Measurements from ENCODE around the gene PNMA8C. TPM values are rescaled to one million over a fixed set of nuclear protein-coding genes. Genes with fewer than 3 reads are reported as not detected.
A peak's percentile ranks its signal among the peaks of the same experiment; 100 is the strongest.

Gene PNMA8C
- total and polyA plus RNA-seq, 11 donors = 0.07 to 0.19 (median 0.12) TPM; not detected in 3

DNA sequence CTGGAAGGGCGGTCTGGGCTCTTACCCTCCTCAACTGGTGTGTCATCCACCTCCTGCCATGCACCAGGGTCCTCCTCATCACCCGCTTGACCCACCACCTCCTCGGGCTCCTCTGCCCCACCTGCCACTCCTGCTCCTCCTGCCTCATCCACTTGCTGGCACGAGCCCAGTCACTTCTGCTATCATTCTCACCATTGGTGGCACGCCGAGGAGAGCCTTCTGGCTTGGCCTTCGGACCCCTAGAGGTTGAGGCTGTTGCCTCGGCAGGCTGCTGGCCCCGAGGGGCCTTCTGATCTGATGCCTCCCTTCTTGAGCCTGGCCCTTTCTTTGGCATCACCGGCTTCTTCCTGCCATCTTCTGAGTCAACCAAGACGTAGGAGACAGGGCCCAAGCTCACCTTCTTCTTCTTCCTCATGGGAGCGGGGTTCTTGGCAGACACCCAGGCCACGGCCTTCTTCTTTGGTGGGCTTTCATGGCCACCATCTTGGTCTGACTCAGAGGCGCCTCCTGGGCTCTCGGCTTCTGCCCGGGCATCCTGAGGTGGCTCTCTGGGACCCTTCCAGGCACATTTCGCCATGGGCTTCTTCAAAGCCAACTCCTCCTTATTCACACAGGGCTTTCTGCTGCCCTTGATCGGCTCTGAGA is 40.9 kb upstream of the PNMA8C start:
- Histone ChIP-seq H3K4me1 (peaks cover 0 to 22% (median 8%) of the 10 kb centered on the region in 12 donors), H3K27me3 (peaks cover 0 to 36% (median 0%) of the 10 kb centered on the region in 9 donors), H3K36me3 (no peaks in the 10 kb centered on the region), H3K4me3 (no peak overlapping the region), H3K27ac (no peak overlapping the region), H3K9me3 (no peaks in the 10 kb centered on the region)
- ATAC-seq = no peak
- WGBS, 4 donors = 94 to 97% (median 95%) methylated on average over 18 of the region's 18 CpGs
- intact Hi-C loops (cut with DNase I) = loop anchor here in 2 of 10 donors (2.0 to 5.0 kb wide), 2 partner anchors 43 to 47 kb away; no protein-coding TSS in a partner anchor
- DNase-seq = no peak
- TF ChIP-seq, protein P1, sequence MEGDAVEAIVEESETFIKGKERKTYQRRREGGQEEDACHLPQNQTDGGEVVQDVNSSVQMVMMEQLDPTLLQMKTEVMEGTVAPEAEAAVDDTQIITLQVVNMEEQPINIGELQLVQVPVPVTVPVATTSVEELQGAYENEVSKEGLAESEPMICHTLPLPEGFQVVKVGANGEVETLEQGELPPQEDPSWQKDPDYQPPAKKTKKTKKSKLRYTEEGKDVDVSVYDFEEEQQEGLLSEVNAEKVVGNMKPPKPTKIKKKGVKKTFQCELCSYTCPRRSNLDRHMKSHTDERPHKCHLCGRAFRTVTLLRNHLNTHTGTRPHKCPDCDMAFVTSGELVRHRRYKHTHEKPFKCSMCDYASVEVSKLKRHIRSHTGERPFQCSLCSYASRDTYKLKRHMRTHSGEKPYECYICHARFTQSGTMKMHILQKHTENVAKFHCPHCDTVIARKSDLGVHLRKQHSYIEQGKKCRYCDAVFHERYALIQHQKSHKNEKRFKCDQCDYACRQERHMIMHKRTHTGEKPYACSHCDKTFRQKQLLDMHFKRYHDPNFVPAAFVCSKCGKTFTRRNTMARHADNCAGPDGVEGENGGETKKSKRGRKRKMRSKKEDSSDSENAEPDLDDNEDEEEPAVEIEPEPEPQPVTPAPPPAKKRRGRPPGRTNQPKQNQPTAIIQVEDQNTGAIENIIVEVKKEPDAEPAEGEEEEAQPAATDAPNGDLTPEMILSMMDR (IDR thresholded peaks at IDR 0.05) = no peak
- no peak for TF ChIP-seq POLR2A (IDR thresholded peaks at IDR 0.05)

DNA sequence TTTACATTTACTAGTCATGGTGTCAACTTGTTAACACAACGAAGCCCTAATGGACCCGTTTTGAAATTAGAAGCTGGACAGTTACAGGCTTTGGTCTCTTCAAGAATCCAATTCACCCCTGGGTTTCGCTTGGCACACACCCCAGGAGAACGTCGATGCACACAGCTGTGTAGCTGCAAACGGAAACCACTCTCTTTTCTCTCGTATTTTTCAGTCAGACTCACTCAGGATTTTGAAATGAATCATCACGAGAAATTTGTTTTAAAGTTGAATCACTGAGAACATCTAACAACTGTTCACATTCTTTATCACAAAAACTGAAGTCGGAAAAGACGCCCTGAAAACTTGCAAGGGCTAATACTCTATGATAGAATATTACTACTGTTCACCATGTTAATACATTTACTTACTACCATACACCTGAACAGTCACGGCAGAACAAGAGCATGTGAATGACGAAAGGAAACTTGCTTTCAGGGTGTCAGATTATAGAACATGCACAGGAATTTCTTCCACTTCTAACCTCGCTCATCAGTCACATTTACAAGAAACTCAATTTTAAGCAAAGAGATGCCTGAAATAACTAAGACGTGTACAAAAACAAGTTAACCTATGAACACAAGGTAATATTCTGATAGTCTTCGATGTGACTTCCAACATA is 37.9 kb upstream of the PNMA8C start:
- TF ChIP-seq, protein P1 (IDR thresholded peaks at IDR 0.05) = no peak
- TF ChIP-seq POLR2A (IDR thresholded peaks at IDR 0.05) = no peak
- Histone ChIP-seq H3K4me1 (peaks cover 0 to 12% (median 7%) of the 10 kb centered on the region in 12 donors), H3K9me3 (no peaks in the 10 kb centered on the region), H3K4me3 (peak overlapping the region in 1 of 12 donors; percentile 19), H3K36me3 (no peaks in the 10 kb centered on the region), H3K27ac (peak overlapping the region in 7 of 12 donors; percentile 17 to 43 (median 34)), H3K27me3 (peaks cover 0 to 16% (median 0%) of the 10 kb centered on the region in 9 donors)
- WGBS, 4 donors = 63 to 78% (median 71%) methylated on average over 15 of the region's 15 CpGs
- DNase-seq (peak in 2 of 5 donors; percentile 62 to 75), ATAC-seq (peak in 2 of 4 donors; percentile 15 to 44)
- intact Hi-C loops (cut with DNase I) = loop anchor here in 1 of 10 donors (5.0 kb wide), 1 partner anchor 44 kb away; no protein-coding TSS in a partner anchor

DNA sequence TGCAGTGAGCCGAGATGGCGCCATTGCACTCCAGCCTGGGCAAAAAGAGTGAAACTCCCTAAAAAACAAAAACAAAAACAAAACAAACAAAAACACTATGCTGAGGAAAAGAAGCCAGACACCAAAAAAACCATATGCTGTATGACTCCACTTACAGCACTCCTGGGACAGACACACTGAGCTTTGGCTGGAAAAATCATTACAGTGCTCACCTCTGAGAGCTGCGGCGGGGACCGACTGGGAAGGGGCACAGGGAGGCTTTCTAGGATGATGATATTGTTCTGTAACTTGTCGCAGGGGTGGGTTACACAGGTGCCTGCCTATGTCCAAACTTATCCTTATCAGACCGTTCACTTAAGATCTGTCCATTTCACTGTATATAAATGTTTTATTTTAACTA is 34.8 kb upstream of the PNMA8C start:
- no peak for DNase-seq
- Histone ChIP-seq H3K36me3 (no peaks in the 10 kb centered on the region), H3K4me3 (no peak overlapping the region), H3K27ac (no peak overlapping the region), H3K27me3 (no peaks in the 10 kb centered on the region), H3K4me1 (peaks cover 0 to 3% (median 0%) of the 10 kb centered on the region in 12 donors), H3K9me3 (no peaks in the 10 kb centered on the region)
- WGBS, 4 donors = 61 to 75% (median 66%) methylated on average over 7 of the region's 7 CpGs
- intact Hi-C loops (cut with DNase I) = no loop called here
- ATAC-seq = no peak
- no peak for TF ChIP-seq POLR2A (IDR thresholded peaks at IDR 0.05)
- TF ChIP-seq, protein P1 (IDR thresholded peaks at IDR 0.05) = no peak

DNA sequence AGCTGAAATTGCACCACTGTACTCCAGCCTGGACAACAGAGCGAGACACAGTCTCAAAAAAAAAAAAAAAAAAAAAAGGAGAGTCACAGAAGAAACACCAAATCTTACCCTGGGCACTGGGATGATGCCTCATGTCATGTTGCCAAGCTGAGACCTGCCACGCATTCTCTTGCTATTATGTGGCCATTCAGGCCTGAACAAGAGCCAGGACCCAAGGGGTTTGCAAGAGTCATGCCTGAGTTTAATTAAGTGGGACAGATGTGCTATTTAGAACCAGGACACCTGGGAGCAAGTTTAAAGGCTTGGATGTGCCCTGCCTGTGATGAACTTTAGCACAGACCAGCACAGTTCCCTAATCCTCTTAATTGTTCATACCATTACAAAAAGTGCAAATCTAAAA is 32.8 kb upstream of the PNMA8C start:
- DNase-seq (no peak), ATAC-seq (no peak)
- TF ChIP-seq, protein P1 (IDR thresholded peaks at IDR 0.05) = no peak
- no peak for TF ChIP-seq POLR2A (IDR thresholded peaks at IDR 0.05)
- H3K9me3 ChIP-seq = no peaks in the 10 kb centered on the region
- no peaks in the 10 kb centered on the region for H3K36me3 ChIP-seq
- no peaks in the 10 kb centered on the region for H3K4me1 ChIP-seq
- H3K27me3 ChIP-seq = no peaks in the 10 kb centered on the region
- intact Hi-C loops (cut with DNase I) = no loop called here
- WGBS, 4 donors = 82 to 98% (median 95%) methylated on average over 2 of the region's 2 CpGs
- H3K4me3 ChIP-seq = no peak overlapping the region
- no peak overlapping the region for H3K27ac ChIP-seq

Measured in heart left ventricle (tissue), 16 donors.